ENCODE measurements around the gene CACNA1B. TPM values are rescaled to one million over a fixed set of nuclear protein-coding genes. Genes with fewer than 3 reads are reported as not detected.

CACNA1B gene
- total and polyA plus RNA-seq, 2 of the 13 experiments (the other 11 are each of a cell fraction or from before 2014, with no cell fraction given) = under 0.01 to 0.04 TPM

DNA sequence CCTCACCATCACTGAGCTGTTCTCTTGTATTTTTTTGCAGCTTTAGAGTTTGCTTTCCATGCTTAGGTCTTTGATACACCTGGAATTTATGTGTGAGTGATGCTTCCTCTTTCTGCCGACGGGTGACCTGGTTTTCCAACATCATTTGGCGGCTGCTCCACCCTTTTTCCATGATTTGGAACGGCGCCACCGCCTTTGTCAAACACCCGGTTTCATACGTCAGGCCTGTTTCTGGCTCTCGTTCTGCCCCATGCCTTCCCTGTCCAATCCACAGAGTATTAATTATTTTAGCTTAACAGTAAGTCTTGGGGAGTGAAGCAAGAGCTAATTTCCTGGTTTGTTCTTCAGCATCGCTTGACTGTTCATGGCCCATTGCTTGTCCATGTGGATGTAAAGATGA, 30.2 kb downstream of the CACNA1B start:
- H3K9me3 ChIP-seq (ENCODE audit: low read length) = no peaks in the 10 kb centered on the region
- in situ Hi-C loops (cut with HindIII; ENCODE audit: extremely low pct_ligation_motif_present, low pct_unique_long_range_greater_than_20kb) = no loop called here
- CTCF ChIA-PET (ENCODE audit: low intra/inter-chr PET ratio, low total read pairs) = no interaction called here
- no peaks in the 10 kb centered on the region for H3K79me2 ChIP-seq (ENCODE audit: insufficient read depth, low read length)
- no peak overlapping the region for H3K4me3 ChIP-seq (replicated peaks in 1 of 3; ENCODE audit: insufficient read depth in 1 of 3, low read depth in 2 of 3, low read length in 3 of 3)
- no peak for FAIRE-seq
- no peaks in the 10 kb centered on the region for H4K20me1 ChIP-seq (ENCODE audit: insufficient read depth, low read length)
- H3K27me3 ChIP-seq (ENCODE audit: control insufficient read depth in 1 of 2, insufficient read depth in 2 of 2, low read length in 2 of 2) = peaks cover 2 to 19% of the 10 kb centered on the region in 2 experiments; a peak in 2 of 5 replicates
- H3K27ac ChIP-seq (ENCODE audit: extremely low read length, insufficient read depth, low read length) = no peak overlapping the region
- no TSS peak for BruUV-seq (replicated peaks)
- H3K36me3 ChIP-seq (replicated peaks in 1 of 2; ENCODE audit: control insufficient read depth in 1 of 2, insufficient read depth in 2 of 2, low read length in 2 of 2) = no peaks in the 10 kb centered on the region
- no peak overlapping the region for H2AFZ ChIP-seq (ENCODE audit: low read length)
- POLR2A ChIA-PET = no interaction called here
- intact Hi-C loops (cut with micrococcal nuclease; ENCODE audit: unreplicated experiment) = no loop called here
- WGBS (ENCODE audit: low lambda C conversion rate) = 46% methylated on average over 10 of the region's 10 CpGs
- no peak for ATAC-seq
- H3K4me1 ChIP-seq (ENCODE audit: insufficient read depth, low read length) = no peaks in the 10 kb centered on the region
- no peak for DNase-seq (ENCODE audit: low spot score)
- TF ChIP-seq HOXA7 (CRISPR knock-in tag; IDR thresholded peaks at IDR 0.05) (no peak), ZSCAN12 (CRISPR knock-in tag; IDR thresholded peaks at IDR 0.05) (no peak), RBM22 (optimal IDR thresholded peaks at IDR 0.05; ENCODE audit: low read length) (no peak), IKZF1 (IDR thresholded peaks at IDR 0.05) (no peak), THYN1 (CRISPR knock-in tag; IDR thresholded peaks at IDR 0.05; ENCODE audit: borderline replicate concordance, low read depth) (no peak)
- TF ChIP-seq, protein P1, sequence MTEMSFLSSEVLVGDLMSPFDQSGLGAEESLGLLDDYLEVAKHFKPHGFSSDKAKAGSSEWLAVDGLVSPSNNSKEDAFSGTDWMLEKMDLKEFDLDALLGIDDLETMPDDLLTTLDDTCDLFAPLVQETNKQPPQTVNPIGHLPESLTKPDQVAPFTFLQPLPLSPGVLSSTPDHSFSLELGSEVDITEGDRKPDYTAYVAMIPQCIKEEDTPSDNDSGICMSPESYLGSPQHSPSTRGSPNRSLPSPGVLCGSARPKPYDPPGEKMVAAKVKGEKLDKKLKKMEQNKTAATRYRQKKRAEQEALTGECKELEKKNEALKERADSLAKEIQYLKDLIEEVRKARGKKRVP (CRISPR knock-in tag; IDR thresholded peaks at IDR 0.05) = no peak
- H3K4me2 ChIP-seq (ENCODE audit: low read depth, low read length) = no peak overlapping the region
- no peak overlapping the region for H3K9ac ChIP-seq (ENCODE audit: insufficient read depth, low read depth, low read length)

DNA sequence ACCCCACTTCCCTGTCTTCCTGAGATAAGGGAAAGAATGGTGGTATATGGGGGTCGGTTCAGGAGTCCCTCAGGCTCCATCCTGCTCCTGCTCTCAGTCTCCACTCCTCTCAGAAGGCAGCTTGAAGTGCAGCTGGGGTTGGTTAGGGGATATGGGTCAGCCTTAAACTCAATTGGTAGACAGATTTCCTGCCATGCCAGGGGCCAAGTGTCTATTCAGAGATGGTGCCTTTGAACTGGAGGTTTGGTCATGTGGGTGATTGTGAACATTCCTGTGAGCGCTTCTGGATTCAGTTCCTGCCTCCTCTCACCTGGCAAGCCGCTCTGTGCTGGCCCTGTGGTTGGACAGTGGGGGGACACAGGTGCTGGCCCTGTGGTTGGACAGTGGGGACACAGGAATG, 35.1 kb downstream of the CACNA1B start:
- Histone ChIP-seq H3K9ac (ENCODE audit: insufficient read depth, low read depth, low read length) (no peak overlapping the region), H3K27me3 (ENCODE audit: control insufficient read depth in 1 of 2, insufficient read depth in 2 of 2, low read length in 2 of 2) (peaks cover 7 to 23% of the 10 kb centered on the region in 2 experiments; a peak in 4 of 5 replicates), H3K27ac (ENCODE audit: extremely low read length, insufficient read depth, low read length) (no peak overlapping the region), H3K36me3 (replicated peaks in 1 of 2; ENCODE audit: control insufficient read depth in 1 of 2, insufficient read depth in 2 of 2, low read length in 2 of 2) (no peaks in the 10 kb centered on the region), H3K4me2 (ENCODE audit: low read depth, low read length) (no peak overlapping the region), H4K20me1 (ENCODE audit: insufficient read depth, low read length) (no peaks in the 10 kb centered on the region), H3K79me2 (ENCODE audit: insufficient read depth, low read length) (no peaks in the 10 kb centered on the region), H3K9me3 (ENCODE audit: low read length) (no peaks in the 10 kb centered on the region), H3K4me1 (ENCODE audit: insufficient read depth, low read length) (no peaks in the 10 kb centered on the region), H3K4me3 (replicated peaks in 1 of 3; ENCODE audit: insufficient read depth in 1 of 3, low read depth in 2 of 3, low read length in 3 of 3) (no peak overlapping the region), H2AFZ (ENCODE audit: low read length) (no peak overlapping the region)
- ATAC-seq (no peak), FAIRE-seq (no peak), DNase-seq (ENCODE audit: low spot score) (no peak)
- POLR2A ChIA-PET = no interaction called here
- BruUV-seq (replicated peaks) = no TSS peak
- CTCF ChIA-PET (ENCODE audit: low intra/inter-chr PET ratio, low total read pairs) = no interaction called here
- intact Hi-C loops (cut with micrococcal nuclease; ENCODE audit: unreplicated experiment) (no loop called here), in situ Hi-C loops (cut with HindIII; ENCODE audit: extremely low pct_ligation_motif_present, low pct_unique_long_range_greater_than_20kb) (no loop called here)
- 4% methylated on average over 2 of the region's 3 CpGs for WGBS (ENCODE audit: low lambda C conversion rate)
- TF ChIP-seq HMGA1 (CRISPR knock-in tag; conservative IDR thresholded peaks at IDR 0.05) = no peak
- TF ChIP-seq ZNF24 (IDR thresholded peaks at IDR 0.05) = no peak
- no peak for TF ChIP-seq MED8 (CRISPR knock-in tag; IDR thresholded peaks at IDR 0.05; ENCODE audit: insufficient replicate concordance)
- TF ChIP-seq, protein P2, sequence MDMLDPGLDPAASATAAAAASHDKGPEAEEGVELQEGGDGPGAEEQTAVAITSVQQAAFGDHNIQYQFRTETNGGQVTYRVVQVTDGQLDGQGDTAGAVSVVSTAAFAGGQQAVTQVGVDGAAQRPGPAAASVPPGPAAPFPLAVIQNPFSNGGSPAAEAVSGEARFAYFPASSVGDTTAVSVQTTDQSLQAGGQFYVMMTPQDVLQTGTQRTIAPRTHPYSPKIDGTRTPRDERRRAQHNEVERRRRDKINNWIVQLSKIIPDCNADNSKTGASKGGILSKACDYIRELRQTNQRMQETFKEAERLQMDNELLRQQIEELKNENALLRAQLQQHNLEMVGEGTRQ (IDR thresholded peaks at IDR 0.05; ENCODE audit: low read depth, low read length) = no peak
- TF ChIP-seq, protein P2 (CRISPR knock-in tag; IDR thresholded peaks at IDR 0.05; ENCODE audit: borderline replicate concordance) = no peak
- no peak for TF ChIP-seq ZFP36L2 (CRISPR knock-in tag; IDR thresholded peaks at IDR 0.05)
- TF ChIP-seq ZNF703 (CRISPR knock-in tag; IDR thresholded peaks at IDR 0.05; ENCODE audit: borderline replicate concordance) = no peak

All from HepG2 (cell line).